GM23338 (cell line): ENCODE data around the gene DSG3. TPM values are rescaled to one million over a fixed set of nuclear protein-coding genes. Genes with fewer than 3 reads are reported as not detected.

Source experiments
- ATAC-seq: fragments of 200-7000 bp; cut with Tn5 transposase; 3 replicates; pipeline ENCODE4 v1.9.1; 2020
- DNase-seq: peaks from one replicate; pipeline ENCODE4 v3.0.0-alpha.2; 2015; ENCODE audit warnings: low spot score
- H2AFZ ChIP-seq: fragments of 200-600 bp; sonication (generic); 2 replicates; pipeline ENCODE4 v1.8.0; 2016; ENCODE audit warnings: antibody characterized with exemption, mild to moderate bottlenecking, moderate library complexity
- H3F3A ChIP-seq: fragments of 200-600 bp; sonication (generic); replicated peaks from 2 replicates; pipeline ENCODE4 v1.8.0; 2017; ENCODE audit warnings: antibody characterized with exemption, mixed run types, low read depth
- H3K27ac ChIP-seq: fragments of 200-600 bp; sonication (generic); 2 replicates; pipeline ENCODE4 v1.6.1; 2016; ENCODE audit warnings: low read depth
- H3K27me3 ChIP-seq: fragments of 200-600 bp; sonication (generic); 2 replicates; pipeline ENCODE4 v1.8.0; 2016; ENCODE audit warnings: mild to moderate bottlenecking, mixed run types, moderate library complexity; ENCODE audit not compliant: insufficient read depth
- H3K36me3 ChIP-seq: fragments of 200-600 bp; sonication (generic); 2 replicates; pipeline ENCODE4 v1.8.0; 2016; ENCODE audit warnings: mild to moderate bottlenecking; ENCODE audit not compliant: insufficient read depth
- H3K4me1 ChIP-seq: fragments of 200-600 bp; sonication (generic); 2 replicates; pipeline ENCODE4 v1.8.0; 2016; ENCODE audit warnings: mild to moderate bottlenecking, moderate library complexity; ENCODE audit not compliant: insufficient read depth
- H3K4me2 ChIP-seq: fragments of 200-600 bp; sonication (generic); 2 replicates; pipeline ENCODE4 v1.7.1; 2017; ENCODE audit warnings: mixed run types
- H3K4me3 ChIP-seq: fragments of 200-600 bp; sonication (generic); 2 replicates; pipeline ENCODE4 v1.6.1; 2016; ENCODE audit warnings: mixed run types
- H3K79me2 ChIP-seq: fragments of 200-600 bp; sonication (generic); replicated peaks from 2 replicates; pipeline ENCODE4 v1.8.0; 2017; ENCODE audit warnings: mild to moderate bottlenecking; ENCODE audit not compliant: insufficient read depth
- H3K9me2 ChIP-seq: fragments of 200-600 bp; sonication (generic); 2 replicates; pipeline ENCODE4 v1.8.0; 2017; ENCODE audit not compliant: insufficient read depth
- H4K20me1 ChIP-seq: fragments of 200-600 bp; sonication (generic); replicated peaks from 2 replicates; pipeline ENCODE4 v1.8.0; 2017; ENCODE audit warnings: mild to moderate bottlenecking; ENCODE audit not compliant: insufficient read depth
- H3K27ac Mint-ChIP-seq: 2 replicates; pipeline ENCODE4 v1.8.0; 2020; ENCODE audit warnings: inconsistent platforms, mild to moderate bottlenecking, moderate library complexity, mixed read lengths
- H3K27me3 Mint-ChIP-seq: 3 replicates; pipeline ENCODE4 v1.8.0; 2022; ENCODE audit warnings: low read depth, mild to moderate bottlenecking, moderate library complexity, mixed read lengths, inconsistent platforms; ENCODE audit not compliant: insufficient read depth, poor library complexity
- H3K36me3 Mint-ChIP-seq: 3 replicates; pipeline ENCODE4 v1.8.0; 2021; ENCODE audit warnings: low read depth, mild to moderate bottlenecking, inconsistent platforms, moderate library complexity, mixed read lengths
- H3K4me1 Mint-ChIP-seq: 3 replicates; pipeline ENCODE4 v1.8.0; 2020; ENCODE audit warnings: mild to moderate bottlenecking, inconsistent platforms, mixed read lengths
- H3K4me3 Mint-ChIP-seq: 3 replicates; pipeline ENCODE4 v1.8.0; 2021; ENCODE audit warnings: moderate library complexity, mild to moderate bottlenecking, inconsistent platforms, mixed read lengths
- H3K9me3 Mint-ChIP-seq: 3 replicates; pipeline ENCODE4 v1.8.0; 2020; ENCODE audit warnings: moderate library complexity, mild to moderate bottlenecking, inconsistent platforms, mixed read lengths
- CREB1 ChIP-seq: fragments of 250-450 bp; sonication (Bioruptor Pico); IDR thresholded peaks from 2 replicates; pipeline ENCODE4 v1.5.0; 2020; ENCODE audit warnings: low read depth, mild to moderate bottlenecking, moderate library complexity
- CTCF ChIP-seq, 2 experiments: fragments of 200-600 bp in 1 of 2; sonication (generic) in 1 of 2; conservative IDR thresholded peaks; 2 replicates each; pipeline versions ENCODE4 v1.5.1 to v1.6.1; 2016 to 2017; ENCODE audit warnings: antibody characterized with exemption in 2 of 2, low read depth in 2 of 2, mild to moderate bottlenecking in 2 of 2, moderate library complexity in 1 of 2
- EZH2 ChIP-seq: fragments of 200-600 bp; sonication (generic); IDR thresholded peaks from one replicate; pipeline ENCODE4 v1.8.0; 2017; ENCODE audit warnings: antibody characterized with exemption, mild to moderate bottlenecking, low read depth; ENCODE audit not compliant: unreplicated experiment
- JUNB ChIP-seq: IDR thresholded peaks from one replicate; pipeline ENCODE4 v1.6.1; 2016; ENCODE audit warnings: antibody characterized with exemption; ENCODE audit not compliant: unreplicated experiment
- NANOG ChIP-seq: IDR thresholded peaks from 2 replicates; pipeline ENCODE4 v1.6.1; 2016; ENCODE audit warnings: antibody characterized with exemption, borderline replicate concordance
- POLR2AphosphoS5 ChIP-seq: IDR thresholded peaks from 2 replicates; pipeline ENCODE4 v1.6.1; 2016; ENCODE audit warnings: antibody characterized with exemption, low read depth
- STAT1 ChIP-seq: IDR thresholded peaks from one replicate; pipeline ENCODE4 v1.6.1; 2016; ENCODE audit warnings: antibody characterized with exemption; ENCODE audit not compliant: unreplicated experiment
- ZNF114 ChIP-seq: fragments of 250-450 bp; sonication (Bioruptor Pico); IDR thresholded peaks from 2 replicates; pipeline ENCODE4 v1.5.0; 2020; ENCODE audit warnings: mild to moderate bottlenecking, moderate library complexity
- ZNF331 ChIP-seq: fragments of 250-450 bp; sonication (Bioruptor Pico); IDR thresholded peaks from 2 replicates; pipeline ENCODE4 v1.5.0; 2020; ENCODE audit warnings: low read depth, mild to moderate bottlenecking, moderate library complexity
- ZNF462 ChIP-seq: fragments of 250-450 bp; sonication (Bioruptor Pico); IDR thresholded peaks from 2 replicates; pipeline ENCODE4 v1.5.0; 2020; ENCODE audit warnings: mild to moderate bottlenecking, moderate library complexity
- polyA plus RNA-seq: library from polyadenylated mRNA; unstranded; fragments of >200 nt; fragmentation: Nextera tagmentation; extraction: Ambion mirVana; gene quantifications from 2 replicates; pipeline ENCODE4 v1.2.1, GENCODE V29; 2016
- total RNA-seq: library from RNA; depleted of rRNA; stranded (reverse); fragments of >200 nt; shearing (Covaris generic); gene quantifications from 2 replicates; pipeline ENCODE4 v1.2.3, GENCODE V29; 2014

The DSG3 gene
- total and polyA plus RNA-seq, 2 experiments from 2014 or later = 0.05 to 0.24 TPM

GRCh38 chr18:31491586-31491985 lies 44.0 kb downstream of the DSG3 start (continued):
- TF ChIP-seq ZNF462 = no peak

GRCh38 chr18:31492671-31493070 lies 45.1 kb downstream of the DSG3 start:
- H3K9me2 ChIP-seq = 0 out of 2 replicates have a peak, but pooled peaks cover 4% of the 10 kb centered on the region
- H3K36me3 Mint-ChIP-seq = no peaks in the 10 kb centered on the region
- H3K4me3 ChIP-seq = no peak overlapping the region
- DNase-seq (no peak), ATAC-seq (no peak)
- H2AFZ ChIP-seq = no peak overlapping the region
- H3K27ac Mint-ChIP-seq = no peak overlapping the region
- no peaks in the 10 kb centered on the region for H4K20me1 ChIP-seq
- H3K27me3 ChIP-seq = 0 out of 2 replicates have a peak, but pooled peaks cover 6% of the 10 kb centered on the region
- no peak overlapping the region for H3K27ac ChIP-seq
- H3K4me1 ChIP-seq = peaks cover 10% of the 10 kb centered on the region; the same call in 1 of the 2 replicates
- no peaks in the 10 kb centered on the region for H3K79me2 ChIP-seq
- H3K36me3 ChIP-seq = no peaks in the 10 kb centered on the region
- peaks cover 6% of the 10 kb centered on the region for H3K27me3 Mint-ChIP-seq
- H3K4me2 ChIP-seq = no peak overlapping the region
- H3K9me3 Mint-ChIP-seq = no peaks in the 10 kb centered on the region
- 0 out of 2 replicates have a peak, but pooled peaks cover 6% of the 10 kb centered on the region for H3F3A ChIP-seq
- peaks cover 8% of the 10 kb centered on the region for H3K4me1 Mint-ChIP-seq
- H3K4me3 Mint-ChIP-seq = no peak overlapping the region
- TF ChIP-seq CTCF (conservative IDR thresholded peaks at IDR 0.05; ENCODE audit: low read depth in 2 of 2) (no peak), JUNB (no peak), CREB1 (no peak), ZNF331 (CRISPR knock-in tag) (no peak), NANOG (no peak), ZNF114 (no peak), STAT1 (no peak), EZH2 (no peak), POLR2AphosphoS5 (no peak)
